ENCODE measurements around the gene SLC9A8. TPM values are rescaled to one million over a fixed set of nuclear protein-coding genes. Genes with fewer than 3 reads are reported as not detected.

Gene SLC9A8
- total and polyA plus RNA-seq, 2 donors (not counting 1 experiment from before 2014, with no cell fraction given), result 17.8 to 29.7 TPM

- POLR2A ChIA-PET, result no interaction called here
- Histone ChIP-seq H2AFZ (ENCODE audit: insufficient read depth, low read depth, low read length, poor library complexity, severe bottlenecking) (no peak overlapping the region), H3K9me3 (ENCODE audit: control extremely low read depth in 1 of 3, control insufficient read depth in 2 of 3, insufficient read depth in 1 of 3, low read length in 2 of 3) (no peaks in the 10 kb centered on the region), H4K20me1 (ENCODE audit: control insufficient read depth, insufficient read depth, low read length, poor library complexity, severe bottlenecking) (peaks cover 65% of the 10 kb centered on the region), H3K4me3 (ENCODE audit: control extremely low read depth in 1 of 5, extremely low read depth in 1 of 5, insufficient read depth in 1 of 5, low read depth in 2 of 5, low read length in 4 of 5) (no peak overlapping the region), H3K4me1 (ENCODE audit: control insufficient read depth in 2 of 2, insufficient read depth in 2 of 2, low read length in 2 of 2) (peaks cover 33 to 42% of the 10 kb centered on the region in 2 donors), H3K27ac (ENCODE audit: low read length in 2 of 2) (peak overlapping the region in 1 of 2 donors; percentile 9), H3K4me2 (replicated peaks; ENCODE audit: low read depth, low read length, poor library complexity, severe bottlenecking) (peak overlapping the region; percentile 87), H3K27me3 (replicated peaks in 1 of 4; ENCODE audit: control extremely low read depth in 1 of 4, control insufficient read depth in 3 of 4, insufficient read depth in 4 of 4, low read length in 3 of 4) (no peaks in the 10 kb centered on the region), H3K36me3 (replicated peaks in 1 of 2; ENCODE audit: control extremely low read depth in 1 of 2, control insufficient read depth in 1 of 2, extremely low read depth in 1 of 2, insufficient read depth in 2 of 2, low read length in 1 of 2) (peaks cover 6 to 27% of the 10 kb centered on the region in 2 experiments), H3K79me2 (ENCODE audit: control insufficient read depth, insufficient read depth, low read length) (peaks cover 78% of the 10 kb centered on the region), H3K9ac (ENCODE audit: low read length) (no peak overlapping the region)
- H3K4me3 Mint-ChIP-seq, result peak overlapping the region; percentile 63
- H3K9me3 Mint-ChIP-seq (ENCODE audit: insufficient read depth), result no peaks in the 10 kb centered on the region
- intact Hi-C loops (cut with micrococcal nuclease), result loop anchor here (5.0 kb wide), 3 partner anchors 126 to 794 kb away; partner anchors contain the start of genes PARD6B and SLC9A8
- CTCF ChIA-PET, result interaction anchor here (1.3 to 2.3 kb wide), 2 partner anchors 40 to 238 kb away, joined by 3 to 12 read pairs; no protein-coding TSS in a partner anchor
- H3K27me3 Mint-ChIP-seq, result no peaks in the 10 kb centered on the region
- 93% methylated on average over 12 of the region's 12 CpGs for WGBS (ENCODE audit: insufficient coverage)
- H3K27ac Mint-ChIP-seq, result peak overlapping the region; percentile 20
- ATAC-seq (ENCODE audit: low read depth) (no peak), DNase-seq (no peak)
- H3K4me1 Mint-ChIP-seq, result peaks cover 53% of the 10 kb centered on the region
- TF ChIP-seq, protein P1, sequence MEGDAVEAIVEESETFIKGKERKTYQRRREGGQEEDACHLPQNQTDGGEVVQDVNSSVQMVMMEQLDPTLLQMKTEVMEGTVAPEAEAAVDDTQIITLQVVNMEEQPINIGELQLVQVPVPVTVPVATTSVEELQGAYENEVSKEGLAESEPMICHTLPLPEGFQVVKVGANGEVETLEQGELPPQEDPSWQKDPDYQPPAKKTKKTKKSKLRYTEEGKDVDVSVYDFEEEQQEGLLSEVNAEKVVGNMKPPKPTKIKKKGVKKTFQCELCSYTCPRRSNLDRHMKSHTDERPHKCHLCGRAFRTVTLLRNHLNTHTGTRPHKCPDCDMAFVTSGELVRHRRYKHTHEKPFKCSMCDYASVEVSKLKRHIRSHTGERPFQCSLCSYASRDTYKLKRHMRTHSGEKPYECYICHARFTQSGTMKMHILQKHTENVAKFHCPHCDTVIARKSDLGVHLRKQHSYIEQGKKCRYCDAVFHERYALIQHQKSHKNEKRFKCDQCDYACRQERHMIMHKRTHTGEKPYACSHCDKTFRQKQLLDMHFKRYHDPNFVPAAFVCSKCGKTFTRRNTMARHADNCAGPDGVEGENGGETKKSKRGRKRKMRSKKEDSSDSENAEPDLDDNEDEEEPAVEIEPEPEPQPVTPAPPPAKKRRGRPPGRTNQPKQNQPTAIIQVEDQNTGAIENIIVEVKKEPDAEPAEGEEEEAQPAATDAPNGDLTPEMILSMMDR (IDR thresholded peaks at IDR 0.05), result no peak
- no peak for TF ChIP-seq EZH2 (IDR thresholded peaks at IDR 0.05; ENCODE audit: borderline replicate concordance, insufficient read depth, low read depth, low read length, poor library complexity, severe bottlenecking)
These were observed 125.8 kb downstream of the SLC9A8 start for GRCh38 chr20:49938173-49939163.

GRCh38 chr20:49941456-49941855 lies 128.8 kb downstream of the SLC9A8 start:
- H3K4me1 Mint-ChIP-seq, result peaks cover 45% of the 10 kb centered on the region
- intact Hi-C loops (cut with micrococcal nuclease), result no loop called here
- H3K79me2 ChIP-seq (ENCODE audit: control insufficient read depth, insufficient read depth, low read length), result peaks cover 82% of the 10 kb centered on the region
- WGBS (ENCODE audit: insufficient coverage), result 98% methylated on average over 12 of the region's 15 CpGs
- peaks cover 12 to 48% of the 10 kb centered on the region in 2 experiments for H3K36me3 ChIP-seq (replicated peaks in 1 of 2; ENCODE audit: control extremely low read depth in 1 of 2, control insufficient read depth in 1 of 2, extremely low read depth in 1 of 2, insufficient read depth in 2 of 2, low read length in 1 of 2)
- H3K9ac ChIP-seq (ENCODE audit: low read length), result no peak overlapping the region
- H3K9me3 ChIP-seq (ENCODE audit: control extremely low read depth in 1 of 3, control insufficient read depth in 2 of 3, insufficient read depth in 1 of 3, low read length in 2 of 3), result no peaks in the 10 kb centered on the region
- H3K4me1 ChIP-seq (ENCODE audit: control insufficient read depth in 2 of 2, insufficient read depth in 2 of 2, low read length in 2 of 2), result peaks cover 21 to 26% of the 10 kb centered on the region in 2 donors
- TF ChIP-seq, protein P1 (IDR thresholded peaks at IDR 0.05), result no peak
- TF ChIP-seq EZH2 (IDR thresholded peaks at IDR 0.05; ENCODE audit: borderline replicate concordance, insufficient read depth, low read depth, low read length, poor library complexity, severe bottlenecking), result no peak
- ChIA-PET POLR2A (no interaction called here), CTCF (interaction anchor here (0.6 to 0.8 kb wide), 2 partner anchors 18 to 237 kb away, joined by 3 to 5 read pairs; no protein-coding TSS in a partner anchor)
- no peak overlapping the region for H3K4me3 ChIP-seq (ENCODE audit: control extremely low read depth in 1 of 5, extremely low read depth in 1 of 5, insufficient read depth in 1 of 5, low read depth in 2 of 5, low read length in 4 of 5)
- peak overlapping the region; percentile 37 for H3K27ac Mint-ChIP-seq
- H3K27me3 Mint-ChIP-seq, result no peaks in the 10 kb centered on the region
- H4K20me1 ChIP-seq (ENCODE audit: control insufficient read depth, insufficient read depth, low read length, poor library complexity, severe bottlenecking), result peaks cover 84% of the 10 kb centered on the region
- no peaks in the 10 kb centered on the region for H3K27me3 ChIP-seq (replicated peaks in 1 of 4; ENCODE audit: control extremely low read depth in 1 of 4, control insufficient read depth in 3 of 4, insufficient read depth in 4 of 4, low read length in 3 of 4)
- H3K9me3 Mint-ChIP-seq (ENCODE audit: insufficient read depth), result no peaks in the 10 kb centered on the region
- no peak overlapping the region for H2AFZ ChIP-seq (ENCODE audit: insufficient read depth, low read depth, low read length, poor library complexity, severe bottlenecking)
- no peak overlapping the region for H3K27ac ChIP-seq (ENCODE audit: low read length in 2 of 2)
- no peak overlapping the region for H3K4me3 Mint-ChIP-seq
- ATAC-seq (ENCODE audit: low read depth) (no peak), DNase-seq (no peak)
- H3K4me2 ChIP-seq (replicated peaks; ENCODE audit: low read depth, low read length, poor library complexity, severe bottlenecking), result no peak overlapping the region

All from B cell (primary cell).